Spleen (tissue), 11 donors: ENCODE measurements around the gene SH2D7. TPM values are rescaled to one million over a fixed set of nuclear protein-coding genes. Genes with fewer than 3 reads are reported as not detected.

Source experiments
- DNase-seq: peaks from one replicate; pipeline ENCODE4 v3.0.0-alpha.2; 2020
- H3K27ac ChIP-seq, 8 donors: fragments of 200-600 bp; sonication (generic) in 7 of 8; 1 replicate in 4 of 8; 2 replicates in 4 of 8; pipeline versions ENCODE4 v1.5.0 to v1.8.0; 2016 to 2021; ENCODE audit warnings: inconsistent platforms in 4 of 8, mild to moderate bottlenecking in 4 of 8, moderate library complexity in 1 of 8
- H3K27me3 ChIP-seq, 7 donors: fragments of 200-600 bp; sonication (generic) in 6 of 7; replicated peaks in 1 of 7; 1 replicate in 4 of 7; 2 replicates in 3 of 7; pipeline versions ENCODE4 v1.5.0 to v1.8.0; 2016 to 2021; ENCODE audit warnings: inconsistent platforms in 3 of 7, mild to moderate bottlenecking in 1 of 7
- H3K36me3 ChIP-seq, 6 donors: fragments of 200-600 bp; sonication (generic) in 5 of 6; 1 replicate in 4 of 6; 2 replicates in 2 of 6; pipeline versions ENCODE4 v1.5.0 to v1.8.0; 2016 to 2021; ENCODE audit warnings: inconsistent platforms in 2 of 6
- H3K4me1 ChIP-seq, 6 donors: fragments of 200-600 bp; sonication (generic) in 5 of 6; 1 replicate in 3 of 6; 2 replicates in 3 of 6; pipeline versions ENCODE4 v1.5.0 to v1.8.0; 2016 to 2021; ENCODE audit warnings: inconsistent platforms in 3 of 6
- H3K4me3 ChIP-seq, 8 donors: fragments of 200-600 bp; sonication (generic) in 7 of 8; 1 replicate in 4 of 8; 2 replicates in 4 of 8; pipeline versions ENCODE4 v1.5.0 to v1.8.0; 2016 to 2021; ENCODE audit warnings: inconsistent platforms in 4 of 8, mild to moderate bottlenecking in 4 of 8, moderate library complexity in 2 of 8
- H3K9me3 ChIP-seq, 8 donors: fragments of 200-600 bp; sonication (generic) in 7 of 8; 1 replicate in 4 of 8; 2 replicates in 4 of 8; pipeline versions ENCODE4 v1.5.0 to v1.8.0; 2016 to 2021; ENCODE audit warnings: inconsistent platforms in 4 of 8
- POLR2A ChIP-seq, 3 donors: fragments of 450-650 bp; IDR thresholded peaks; one replicate each; pipeline ENCODE4 v1.5.1; 2017; ENCODE audit warnings: antibody characterized with exemption in 3 of 3, mild to moderate bottlenecking in 1 of 3
- POLR2AphosphoS5 ChIP-seq, 3 donors: sonication (generic); formaldehyde crosslinking; IDR thresholded peaks; one replicate each; pipeline ENCODE4 v1.5.1; 2017; ENCODE audit warnings: antibody characterized with exemption in 3 of 3
- WGBS, 5 donors: extraction: QIAGEN DNeasy Blood & Tissue Kit in 3 of 5; methylation state at CpG; one replicate each; pipeline versions ENCODE4 v1.1.5 to v1.1.7; 2013 to 2018; 5-methylcytosine and 5-hydroxymethylcytosine counted together
- intact Hi-C: fragments of 100-400 bp; cut with DNase I; formaldehyde crosslinking; loops from one replicate; pipeline ENCODE4 v1.15.0; 2023; ENCODE audit warnings: low total_unique reads
- polyA plus RNA-seq, 3 donors: library from polyadenylated mRNA; stranded (reverse); fragments of 200-250 nt; gene quantifications; one replicate each; pipeline ENCODE4 v1.2.1, GENCODE V29; 2013
- total RNA-seq, 7 donors: library from RNA; depleted of rRNA in 3 of 7; stranded (reverse); fragments of >200 nt in 3 of 7; fragmentation: NEBNext Ultra II Directional in 4 of 7; extraction: Animal tissue kit (Norgen Biotek cat#: 25700) in 4 of 7; gene quantifications; one replicate each; pipeline versions ENCODE4 v1.1.0 to v1.2.1, GENCODE V29; 2016 to 2021
- TF ChIP-seq, protein P1 (sequence below), 11 experiments: fragments of 200-600 bp in 7 of 11; fragments of 450-650 bp in 4 of 11; sonication (generic) in 4 of 11; IDR thresholded peaks in 8 of 11; conservative IDR thresholded peaks in 3 of 11; 1 replicate in 7 of 11; 2 replicates in 4 of 11; pipeline versions ENCODE4 v1.4.0 to v1.8.0; 2016 to 2021; ENCODE audit warnings: antibody characterized with exemption in 11 of 11, inconsistent platforms in 4 of 11, mild to moderate bottlenecking in 1 of 11
- donor health status: healthy with polysubstance abuse.
- donor health status: DM: no; HTN: no; CAD: no; lungs with moderate emphysema.
- donor health status: DM: no; HTN: no; CAD: no.
- donor health status: Bipolar disorder and iron deficiency.
- donor health status: healthy.
- donor health status: DM: no; HTN: no; CAD: no.
- donor health status: DM: yes; HTN: yes; CAD: no.

The SH2D7 gene
- total and polyA plus RNA-seq, 10 donors = not detected

DNA sequence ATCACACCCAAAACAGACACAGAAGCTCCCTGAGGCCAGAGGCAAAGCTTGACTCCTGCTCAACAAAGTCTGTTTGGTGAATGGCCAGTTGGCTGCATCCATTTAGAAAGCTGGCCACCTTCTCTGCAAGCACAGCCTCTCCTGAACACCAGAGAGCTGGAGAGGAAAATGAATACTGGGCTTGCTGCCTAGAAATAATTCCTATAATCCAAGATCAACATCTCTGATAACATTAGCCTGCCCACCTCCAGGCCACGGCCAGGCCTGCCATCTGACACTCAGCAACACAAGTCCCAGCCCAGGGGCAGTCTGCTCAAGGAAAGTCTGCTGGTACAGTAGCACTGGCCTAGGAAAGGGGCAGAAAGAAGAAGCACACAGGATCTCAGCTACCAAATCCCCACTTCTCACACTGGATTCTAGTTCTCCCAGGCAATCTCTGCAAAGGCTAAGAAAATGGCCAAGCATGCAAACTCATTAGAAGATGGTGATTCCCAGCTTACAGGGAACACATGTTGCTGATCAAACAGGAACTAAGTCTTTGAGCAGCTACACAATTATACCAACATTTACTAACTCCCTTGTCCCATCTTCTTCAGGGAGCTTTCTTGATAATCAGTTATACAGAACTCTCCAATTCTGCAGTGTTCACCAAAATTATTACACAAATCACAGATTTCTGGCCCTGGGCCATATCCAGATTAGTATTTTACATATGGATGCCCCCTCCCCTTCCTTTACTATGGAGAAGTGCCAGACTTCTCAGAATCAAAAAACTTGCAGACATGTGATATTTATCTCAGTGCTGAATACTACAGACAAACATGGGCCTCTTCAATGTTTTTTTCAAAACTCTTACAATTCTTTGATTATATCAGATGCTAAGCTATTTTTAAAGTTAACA is 24.8 kb upstream of the SH2D7 start:
- Histone ChIP-seq H3K4me1 (peaks cover 84 to 100% (median 100%) of the 10 kb centered on the region in 6 donors), H3K27me3 (no peaks in the 10 kb centered on the region), H3K9me3 (no peaks in the 10 kb centered on the region), H3K4me3 (peak overlapping the region in 1 of 8 donors; percentile 6), H3K36me3 (no peaks in the 10 kb centered on the region), H3K27ac (peak overlapping the region; percentile 70 to 97 (median 89))
- intact Hi-C loops = no loop called here
- no peak for DNase-seq
- 40 to 89% (median 56%) methylated on average over 1 of the region's 1 CpG for WGBS, 5 donors
- TF ChIP-seq, protein P1, sequence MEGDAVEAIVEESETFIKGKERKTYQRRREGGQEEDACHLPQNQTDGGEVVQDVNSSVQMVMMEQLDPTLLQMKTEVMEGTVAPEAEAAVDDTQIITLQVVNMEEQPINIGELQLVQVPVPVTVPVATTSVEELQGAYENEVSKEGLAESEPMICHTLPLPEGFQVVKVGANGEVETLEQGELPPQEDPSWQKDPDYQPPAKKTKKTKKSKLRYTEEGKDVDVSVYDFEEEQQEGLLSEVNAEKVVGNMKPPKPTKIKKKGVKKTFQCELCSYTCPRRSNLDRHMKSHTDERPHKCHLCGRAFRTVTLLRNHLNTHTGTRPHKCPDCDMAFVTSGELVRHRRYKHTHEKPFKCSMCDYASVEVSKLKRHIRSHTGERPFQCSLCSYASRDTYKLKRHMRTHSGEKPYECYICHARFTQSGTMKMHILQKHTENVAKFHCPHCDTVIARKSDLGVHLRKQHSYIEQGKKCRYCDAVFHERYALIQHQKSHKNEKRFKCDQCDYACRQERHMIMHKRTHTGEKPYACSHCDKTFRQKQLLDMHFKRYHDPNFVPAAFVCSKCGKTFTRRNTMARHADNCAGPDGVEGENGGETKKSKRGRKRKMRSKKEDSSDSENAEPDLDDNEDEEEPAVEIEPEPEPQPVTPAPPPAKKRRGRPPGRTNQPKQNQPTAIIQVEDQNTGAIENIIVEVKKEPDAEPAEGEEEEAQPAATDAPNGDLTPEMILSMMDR (IDR thresholded peaks at IDR 0.05 in 8 of 11, conservative IDR thresholded peaks at IDR 0.05 in 3 of 11) = no peak
- TF ChIP-seq POLR2AphosphoS5 (IDR thresholded peaks at IDR 0.05) = peak in 1 of 3 donors; percentile 60

DNA sequence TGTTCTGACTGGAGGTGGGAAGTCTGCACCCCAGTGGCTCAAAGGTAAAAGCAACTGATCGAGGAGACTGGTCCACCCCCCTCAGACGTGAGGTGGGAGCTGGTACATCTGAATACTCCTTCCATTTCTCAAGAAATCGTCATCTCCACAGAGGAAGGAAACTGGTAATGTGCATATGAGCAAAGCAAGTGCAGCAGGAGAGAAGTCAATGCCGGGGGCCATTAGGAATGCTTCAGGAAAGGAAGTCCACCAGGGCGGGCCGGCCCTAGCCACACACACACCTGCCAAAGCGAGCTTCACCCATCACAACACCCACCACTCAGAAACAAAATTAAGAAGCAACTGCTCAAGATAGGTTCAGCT is 23.3 kb upstream of the SH2D7 start:
- Histone ChIP-seq H3K27me3 (no peaks in the 10 kb centered on the region), H3K4me1 (peaks cover 73 to 100% (median 100%) of the 10 kb centered on the region in 6 donors), H3K27ac (peak overlapping the region; percentile 73 to 97 (median 88)), H3K36me3 (no peaks in the 10 kb centered on the region), H3K4me3 (peak overlapping the region in 3 of 8 donors; percentile 6 to 49 (median 12)), H3K9me3 (no peaks in the 10 kb centered on the region)
- TF ChIP-seq POLR2A (IDR thresholded peaks at IDR 0.05) (no peak), POLR2AphosphoS5 (IDR thresholded peaks at IDR 0.05) (no peak)
- TF ChIP-seq, protein P1 (IDR thresholded peaks at IDR 0.05 in 8 of 11, conservative IDR thresholded peaks at IDR 0.05 in 3 of 11) = no peak
- DNase-seq = no peak
- intact Hi-C loops = no loop called here
- 10 to 19% (median 14%) methylated on average over 7 of the region's 7 CpGs for WGBS, 5 donors

DNA sequence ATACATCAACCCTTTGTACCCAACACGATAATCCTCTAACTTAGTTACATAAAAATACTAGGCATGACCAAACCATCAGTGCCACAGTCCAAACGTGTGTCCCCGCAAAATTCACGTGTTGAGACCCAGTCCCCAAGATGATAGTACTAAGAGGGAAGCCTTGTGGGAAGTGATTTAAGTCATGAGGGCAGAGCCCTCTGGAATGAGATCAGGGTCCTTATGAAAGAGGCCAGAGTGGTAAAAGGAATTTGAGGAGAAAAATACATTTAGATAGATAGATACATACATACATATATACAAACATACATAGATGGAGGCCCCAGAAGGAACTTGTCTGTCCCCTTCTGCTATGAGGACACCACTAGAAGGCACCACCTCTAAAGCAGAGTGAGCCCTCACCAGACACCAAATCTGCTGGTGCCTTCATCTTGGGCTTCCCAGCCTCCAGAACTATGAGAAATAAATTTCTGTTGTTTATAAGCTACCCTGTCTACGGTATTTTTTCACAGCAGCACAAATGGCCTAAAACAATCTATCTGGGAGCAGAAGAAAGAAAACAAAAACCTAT is 22.8 kb upstream of the SH2D7 start:
- no peaks in the 10 kb centered on the region for H3K27me3 ChIP-seq
- TF ChIP-seq, protein P1 (IDR thresholded peaks at IDR 0.05 in 8 of 11, conservative IDR thresholded peaks at IDR 0.05 in 3 of 11) = no peak
- TF ChIP-seq POLR2AphosphoS5 (IDR thresholded peaks at IDR 0.05) (no peak), POLR2A (IDR thresholded peaks at IDR 0.05) (no peak)
- intact Hi-C loops = no loop called here
- 32 to 43% (median 39%) methylated on average over 5 of the region's 5 CpGs for WGBS, 5 donors
- peak overlapping the region; percentile 73 to 97 (median 88) for H3K27ac ChIP-seq
- DNase-seq = no peak
- no peaks in the 10 kb centered on the region for H3K36me3 ChIP-seq
- no peaks in the 10 kb centered on the region for H3K9me3 ChIP-seq
- peak overlapping the region in 2 of 8 donors; percentile 6 to 49 for H3K4me3 ChIP-seq
- peaks cover 67 to 100% (median 100%) of the 10 kb centered on the region in 6 donors for H3K4me1 ChIP-seq
